HepG2 (cell line): Measurements from ENCODE around the gene SNX2. TPM values are rescaled to one million over a fixed set of nuclear protein-coding genes. Genes with fewer than 3 reads are reported as not detected.

Experiments used
- ATAC-seq: fragments of 200-7000 bp; cut with Tn5 transposase; 3 replicates; pipeline ENCODE4 v1.9.1; 2020; ENCODE audit warnings: mild to moderate bottlenecking, moderate library complexity
- BruUV-seq: library from RNA; stranded (reverse); fragments of 400-500 nt; replicated peaks from 2 replicates; lab custom pipeline; 2021; lab: Mats Ljungman, UMichigan
- CTCF ChIA-PET: fragments of 300-600 bp; formaldehyde crosslinking; extraction: SDS; loops from one replicate; lab custom pipeline; 2021; ENCODE audit warnings: low total read pairs, inconsistent platforms, low intra/inter-chr PET ratio; lab: Yijun Ruan, JAX
- POLR2A ChIA-PET: fragments of 350-600 bp; sonication (Branson Sonifier 250); formaldehyde crosslinking; loops from one replicate; lab custom pipeline; 2020; ENCODE audit warnings: antibody characterized with exemption, inconsistent platforms; lab: Yijun Ruan, JAX
- DNase-seq: peaks from one replicate; pipeline ENCODE4 v3.0.0-alpha.2; 2015; ENCODE audit warnings: low spot score
- FAIRE-seq: peaks from 3 replicates; lab custom pipeline; 2011; peaks lifted over from hg19 to GRCh38; lab: Jason Lieb, UNC
- H2AFZ ChIP-seq: one replicate; pipeline ENCODE4 v1.6.1; 2011; ENCODE audit warnings: low read length, inconsistent platforms
- H3K27ac ChIP-seq: fragments of 300-600 bp; 3 replicates; pipeline ENCODE4 v1.8.0; 2011; ENCODE audit warnings: mixed run types, mild to moderate bottlenecking, mixed read lengths, low read length, inconsistent platforms; ENCODE audit not compliant: insufficient read depth; ENCODE audit errors: extremely low read length
- H3K27me3 ChIP-seq, 2 experiments: fragments of 200-600 bp in 1 of 2; 2 replicates in 1 of 2; 3 replicates in 1 of 2; pipeline versions ENCODE4 v1.6.0 to v1.8.0; 2011; ENCODE audit warnings: low read length in 2 of 2, mild to moderate bottlenecking in 2 of 2, moderate library complexity in 2 of 2, inconsistent platforms in 1 of 2; ENCODE audit not compliant: insufficient read depth in 2 of 2, control insufficient read depth in 1 of 2
- H3K36me3 ChIP-seq, 2 experiments: fragments of 200-600 bp in 1 of 2; replicated peaks in 1 of 2; 2 replicates in 1 of 2; 3 replicates in 1 of 2; pipeline versions ENCODE4 v1.5.1 to v1.8.0; 2011; ENCODE audit warnings: low read length in 2 of 2, inconsistent platforms in 1 of 2; ENCODE audit not compliant: insufficient read depth in 2 of 2, control insufficient read depth in 1 of 2
- H3K4me1 ChIP-seq: 2 replicates; pipeline ENCODE4 v1.5.1; 2012; ENCODE audit warnings: low read length, inconsistent platforms; ENCODE audit not compliant: insufficient read depth
- H3K4me2 ChIP-seq: 2 replicates; pipeline ENCODE4 v1.6.0; 2011; ENCODE audit warnings: low read depth, low read length, inconsistent platforms
- H3K4me3 ChIP-seq, 3 experiments: fragments of 200-600 bp in 1 of 3; sonication (generic), shearing (Covaris generic) in 1 of 3; replicated peaks in 1 of 3; 2 replicates each; pipeline ENCODE4 v1.5.1; 2011 to 2016; ENCODE audit warnings: low read length in 3 of 3, inconsistent platforms in 2 of 3, low read depth in 2 of 3, mild to moderate bottlenecking in 2 of 3, control low read depth in 1 of 3, mixed read lengths in 1 of 3; ENCODE audit not compliant: insufficient read depth in 1 of 3
- H3K79me2 ChIP-seq: one replicate; pipeline ENCODE4 v1.6.1; 2011; ENCODE audit warnings: low read length, inconsistent platforms; ENCODE audit not compliant: insufficient read depth
- H3K9ac ChIP-seq: 2 replicates; pipeline ENCODE4 v1.6.0; 2011; ENCODE audit warnings: mild to moderate bottlenecking, low read depth, low read length, inconsistent platforms; ENCODE audit not compliant: insufficient read depth
- H3K9me3 ChIP-seq: 2 replicates; pipeline ENCODE4 v1.5.1; 2012; ENCODE audit warnings: mild to moderate bottlenecking, low read length
- H4K20me1 ChIP-seq: 2 replicates; pipeline ENCODE4 v1.6.0; 2011; ENCODE audit warnings: inconsistent platforms, mild to moderate bottlenecking, low read length, moderate library complexity; ENCODE audit not compliant: insufficient read depth
- FOXP4 ChIP-seq: sonication (generic); formaldehyde crosslinking; IDR thresholded peaks from 2 replicates; pipeline ENCODE4 v1.4.0; 2020; ENCODE audit warnings: missing genetic modification reagents
- RXRA ChIP-seq: sonication (generic); formaldehyde crosslinking; IDR thresholded peaks from 2 replicates; pipeline ENCODE4 v1.5.1; 2020; ENCODE audit warnings: missing genetic modification reagents
- ZNF281 ChIP-seq: sonication (generic); formaldehyde crosslinking; IDR thresholded peaks from 2 replicates; pipeline ENCODE4 v1.4.0; 2020; ENCODE audit warnings: missing genetic modification reagents, borderline replicate concordance
- ZNF615 ChIP-seq: sonication (generic); formaldehyde crosslinking; IDR thresholded peaks from 2 replicates; pipeline ENCODE4 v1.5.0; 2020; ENCODE audit warnings: mild to moderate bottlenecking, missing genetic modification reagents, borderline replicate concordance
- ZNF687 ChIP-seq: sonication (generic); formaldehyde crosslinking; IDR thresholded peaks from 2 replicates; pipeline ENCODE4 v1.5.1; 2020; ENCODE audit warnings: mild to moderate bottlenecking, missing genetic modification reagents, moderate library complexity
- ZNF770 ChIP-seq: sonication (generic); formaldehyde crosslinking; IDR thresholded peaks from 2 replicates; pipeline ENCODE4 v1.5.0; 2020; ENCODE audit warnings: mild to moderate bottlenecking, missing genetic modification reagents
- WGBS: methylation state at CpG from one replicate; pipeline ENCODE4 v1.1.6; 2017; ENCODE audit warnings: low lambda C conversion rate; 5-methylcytosine and 5-hydroxymethylcytosine counted together
- in situ Hi-C: cut with HindIII; loops from 2 replicates; pipeline ENCODE4 v1.10.0; 2017; ENCODE audit warnings: low pct_unique_long_range_greater_than_20kb; ENCODE audit not compliant: extremely low pct_ligation_motif_present
- intact Hi-C: fragments of 100-400 bp; cut with micrococcal nuclease; formaldehyde crosslinking; loops from one replicate; pipeline ENCODE4 v1.10.0; 2022; ENCODE audit not compliant: unreplicated experiment
- polyA plus RNA-seq, 8 experiments: library from polyadenylated mRNA; depleted of rRNA in 3 of 8; stranded (reverse) in 7 of 8; unstranded in 1 of 8; fragments of >200 nt; fragmentation: Illumina TruSeq in 4 of 8; extraction: Trizol in 4 of 8; gene quantifications; 2 replicates each; pipeline versions ENCODE4 v1.2.1 to v1.2.3, GENCODE V29; 2011 to 2016; ENCODE audit warnings: low read depth in 4 of 8, missing spikeins in 1 of 8, mixed read lengths in 1 of 8; ENCODE audit not compliant: insufficient read depth in 1 of 8
- total RNA-seq, 5 experiments: library from RNA; depleted of rRNA; stranded (reverse); fragments of >200 nt; fragmentation: Illumina TruSeq; extraction: Trizol; gene quantifications; 2 replicates each; pipeline ENCODE4 v1.2.3, GENCODE V29; 2016; ENCODE audit warnings: low read depth in 1 of 5

Gene SNX2
- total and polyA plus RNA-seq, 2 of the 13 experiments (the other 11 are each of a cell fraction or from before 2014, with no cell fraction given), result 26.4 to 78.8 TPM

GRCh38 chr5:122836947-122837346 lies 62.1 kb downstream of the SNX2 start (continued):
- TF ChIP-seq FOXP4 (CRISPR knock-in tag) (no peak), RXRA (CRISPR knock-in tag) (no peak)

GRCh38 chr5:122839731-122840130 lies 64.9 kb downstream of the SNX2 start:
- Histone ChIP-seq H3K4me2 (no peak overlapping the region), H3K27me3 (no peaks in the 10 kb centered on the region; a peak in 1 of 5 replicates), H3K4me1 (peaks cover 13% of the 10 kb centered on the region), H3K36me3 (no peaks in the 10 kb centered on the region), H3K9ac (no peak overlapping the region), H3K9me3 (no peaks in the 10 kb centered on the region), H3K4me3 (no peak overlapping the region), H4K20me1 (no peaks in the 10 kb centered on the region), H3K79me2 (no peaks in the 10 kb centered on the region), H2AFZ (no peak overlapping the region), H3K27ac (no peak overlapping the region)
- WGBS, result 95% methylated on average over 4 of the region's 4 CpGs
- intact Hi-C loops (loop anchor here (10.0 kb wide), 2 partner anchors 135 to 675 kb away; partner anchors contain the start of gene CSNK1G3), in situ Hi-C loops (no loop called here)
- ChIA-PET POLR2A (no interaction called here), CTCF (no interaction called here)
- no peak for ATAC-seq
- DNase-seq, result no peak
- no peak for FAIRE-seq
- BruUV-seq, result no TSS peak
- TF ChIP-seq ZNF770 (CRISPR knock-in tag) (no peak), ZNF687 (CRISPR knock-in tag) (no peak), ZNF615 (CRISPR knock-in tag) (no peak), ZNF281 (CRISPR knock-in tag) (no peak)
